ENCODE data around the gene SLU7.
A peak's percentile ranks its signal among the peaks of the same experiment; 100 is the strongest.

SLU7 gene

DNA sequence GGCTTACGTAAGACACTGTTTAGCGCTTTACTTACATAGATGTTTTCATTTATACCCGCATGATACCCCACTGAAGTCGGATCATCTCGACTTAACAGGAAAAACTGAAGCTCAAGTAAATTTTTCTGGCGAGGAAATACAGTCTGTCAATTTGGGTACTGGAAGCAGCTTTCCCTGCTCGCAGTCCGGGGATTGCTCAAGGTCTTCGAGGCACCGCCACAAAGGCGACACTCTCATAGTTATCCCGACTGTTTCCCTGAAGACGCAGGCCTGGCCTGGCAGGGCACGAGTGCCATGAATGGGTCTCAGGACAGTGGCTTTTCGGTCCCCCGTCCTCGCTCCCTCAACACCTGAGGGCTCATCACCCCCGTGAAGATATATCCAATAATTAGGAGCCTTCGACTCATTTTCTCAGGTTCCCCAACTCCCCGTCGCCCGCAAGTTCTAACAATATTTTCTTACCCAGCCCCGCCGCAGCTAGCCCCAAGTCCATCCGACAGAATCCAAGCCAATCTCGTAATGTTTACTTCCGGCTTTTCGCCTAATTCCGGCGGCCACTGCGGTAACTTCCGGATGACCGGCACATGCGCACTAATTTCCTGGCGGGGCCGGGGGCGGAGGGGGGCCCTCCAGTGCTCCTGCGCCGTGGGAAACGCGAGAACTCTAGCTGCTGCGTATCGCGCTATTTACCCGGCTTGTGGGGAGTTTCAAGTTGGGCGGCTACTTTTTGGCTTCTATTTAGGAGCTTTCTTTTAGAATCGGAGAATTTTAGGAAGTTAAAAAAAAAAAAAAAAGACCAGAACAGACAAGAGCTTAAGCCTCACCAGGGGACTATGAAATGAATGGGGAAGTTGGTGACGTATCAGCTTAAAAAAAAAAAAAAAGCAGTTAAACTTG lies at the start of gene SLU7:
TSS of gene SLU7 (minus strand) at position 521 of the 897 bp plus-strand sequence. CDS start 3,787 bp downstream, outside the sequence.
- Histone ChIP-seq H3K27me3 (no peaks in the 10 kb centered on the region), H3K4me3 (ENCODE audit: low read depth in 1 of 2, low read length in 1 of 2) (peak within 1 kb of the TSS; percentile 73 to 92), H3K4me1 (ENCODE audit: control insufficient read depth in 1 of 2, insufficient read depth in 1 of 2, low read depth in 1 of 2, low read length in 1 of 2) (peaks cover 48 to 60% of the 10 kb centered on the region in 2 experiments), H3K9me3 (no peaks in the 10 kb centered on the region), H3K27ac (peak within 1 kb of the TSS; percentile 97), H3K36me3 (peaks cover 18% of the 10 kb centered on the region)
- no peak for TF ChIP-seq CTCF (IDR thresholded peaks at IDR 0.05)

- no peak for TF ChIP-seq CTCF (IDR thresholded peaks at IDR 0.05)
- H3K27ac ChIP-seq: no peak overlapping the region
- H3K4me1 ChIP-seq (ENCODE audit: control insufficient read depth in 1 of 2, insufficient read depth in 1 of 2, low read depth in 1 of 2, low read length in 1 of 2): peaks cover 0 to 9% of the 10 kb centered on the region in 2 experiments
- no peaks in the 10 kb centered on the region for H3K9me3 ChIP-seq
- H3K4me3 ChIP-seq (ENCODE audit: low read depth in 1 of 2, low read length in 1 of 2): no peak overlapping the region
- H3K27me3 ChIP-seq: peaks cover 63% of the 10 kb centered on the region
- H3K36me3 ChIP-seq: no peaks in the 10 kb centered on the region
Measured at GRCh38 chr5:160468363-160468975, 49.6 kb upstream of the SLU7 start.

DNA sequence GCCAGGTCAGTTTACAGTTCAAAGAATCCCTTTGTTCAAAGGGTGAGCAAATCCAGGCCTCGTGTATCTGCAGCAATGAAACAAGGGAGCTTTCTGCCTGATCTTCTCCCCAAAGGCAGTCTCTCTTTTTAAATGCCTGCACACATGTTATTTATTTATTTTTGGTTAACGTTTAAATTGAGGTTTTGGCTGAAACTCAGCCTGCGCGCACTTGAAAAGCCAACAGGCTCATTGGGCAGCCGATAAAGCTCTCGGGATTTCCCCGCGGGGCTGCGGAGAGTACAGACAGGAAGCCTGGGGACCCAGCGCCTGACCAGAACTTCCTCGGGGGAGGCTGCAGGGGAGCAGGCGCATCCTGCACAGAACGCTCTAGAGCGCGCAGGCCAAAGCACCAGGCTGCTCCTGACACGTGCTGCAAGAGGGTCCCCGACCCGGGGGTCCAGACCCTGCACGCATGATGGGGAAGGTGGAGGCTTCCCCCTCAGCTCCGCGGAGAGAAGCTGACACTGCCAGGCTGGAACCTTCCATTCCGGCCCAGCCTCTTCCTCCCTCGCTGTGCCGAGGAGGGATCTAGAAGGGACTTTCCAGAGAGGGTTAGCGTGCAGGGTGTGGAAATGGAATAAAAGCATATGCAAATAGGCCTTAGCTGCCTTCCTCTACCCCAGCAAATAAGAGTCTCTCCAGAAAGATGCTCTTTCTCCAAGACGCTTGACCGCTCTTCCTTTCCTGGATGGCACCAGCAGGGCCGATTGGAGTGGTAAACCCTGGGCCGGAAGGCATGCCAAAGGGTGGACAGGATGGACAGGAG lies 48.9 kb upstream of the SLU7 start:
- Histone ChIP-seq H3K4me1 (ENCODE audit: control insufficient read depth in 1 of 2, insufficient read depth in 1 of 2, low read depth in 1 of 2, low read length in 1 of 2) (peaks cover 0 to 9% of the 10 kb centered on the region in 2 experiments), H3K9me3 (no peaks in the 10 kb centered on the region), H3K27me3 (peaks cover 63% of the 10 kb centered on the region), H3K27ac (no peak overlapping the region), H3K36me3 (no peaks in the 10 kb centered on the region), H3K4me3 (ENCODE audit: low read depth in 1 of 2, low read length in 1 of 2) (no peak overlapping the region)
- no peak for TF ChIP-seq CTCF (IDR thresholded peaks at IDR 0.05)

- no peak for TF ChIP-seq CTCF (IDR thresholded peaks at IDR 0.05)
- Histone ChIP-seq H3K9me3 (no peaks in the 10 kb centered on the region), H3K27ac (no peak overlapping the region), H3K36me3 (no peaks in the 10 kb centered on the region), H3K27me3 (peaks cover 63% of the 10 kb centered on the region), H3K4me1 (ENCODE audit: control insufficient read depth in 1 of 2, insufficient read depth in 1 of 2, low read depth in 1 of 2, low read length in 1 of 2) (peaks cover 0 to 9% of the 10 kb centered on the region in 2 experiments), H3K4me3 (ENCODE audit: low read depth in 1 of 2, low read length in 1 of 2) (no peak overlapping the region)
Measured at GRCh38 chr5:160466889-160467554, 48.1 kb upstream of the SLU7 start.

GRCh38 chr5:160466116-160466515 lies 47.2 kb upstream of the SLU7 start:
- Histone ChIP-seq H3K36me3 (no peaks in the 10 kb centered on the region), H3K4me1 (ENCODE audit: control insufficient read depth in 1 of 2, insufficient read depth in 1 of 2, low read depth in 1 of 2, low read length in 1 of 2) (peaks cover 0 to 9% of the 10 kb centered on the region in 2 experiments), H3K27me3 (peaks cover 63% of the 10 kb centered on the region), H3K27ac (no peak overlapping the region), H3K9me3 (no peaks in the 10 kb centered on the region), H3K4me3 (ENCODE audit: low read depth in 1 of 2, low read length in 1 of 2) (no peak overlapping the region)
- TF ChIP-seq CTCF (IDR thresholded peaks at IDR 0.05): no peak

Measured in neutrophil (primary cell).